Keratinocyte (primary cell): ENCODE results near the gene TSPAN17. TPM values are rescaled to one million over a fixed set of nuclear protein-coding genes. Genes with fewer than 3 reads are reported as not detected.

ENCODE experiments used
- DNase-seq: peaks from one replicate; pipeline ENCODE4 v3.0.0-alpha.2; 2011; ENCODE audit warnings: low read depth, missing footprints, low spot score
- FAIRE-seq: peaks from 2 replicates; lab custom pipeline; 2011; peaks lifted over from hg19 to GRCh38; lab: Jason Lieb, UNC
- H2AFZ ChIP-seq: 2 replicates; pipeline ENCODE4 v1.6.0; 2012; ENCODE audit warnings: low read length, control low read depth, inconsistent platforms; ENCODE audit not compliant: control insufficient read depth
- H3K27ac ChIP-seq: 2 replicates; pipeline ENCODE4 v1.5.1; 2011; ENCODE audit warnings: low read length; ENCODE audit not compliant: control insufficient read depth, insufficient read depth
- H3K27me3 ChIP-seq: 3 replicates; pipeline ENCODE4 v1.6.0; 2011; ENCODE audit warnings: low read length; ENCODE audit not compliant: control insufficient read depth, insufficient read depth; ENCODE audit errors: extremely low read depth
- H3K36me3 ChIP-seq, 2 experiments: 2 replicates in 1 of 2; 3 replicates in 1 of 2; pipeline ENCODE4 v1.5.1; 2011; ENCODE audit warnings: low read length in 2 of 2, mild to moderate bottlenecking in 1 of 2; ENCODE audit not compliant: control insufficient read depth in 2 of 2, insufficient read depth in 2 of 2; ENCODE audit errors: extremely low read depth in 1 of 2
- H3K4me1 ChIP-seq: 3 replicates; pipeline ENCODE4 v1.5.1; 2011; ENCODE audit warnings: low read length; ENCODE audit not compliant: control insufficient read depth, insufficient read depth; ENCODE audit errors: extremely low read depth
- H3K4me2 ChIP-seq: 3 replicates; pipeline ENCODE4 v1.6.0; 2011; ENCODE audit warnings: low read depth, low read length; ENCODE audit not compliant: control insufficient read depth, insufficient read depth; ENCODE audit errors: extremely low read depth
- H3K4me3 ChIP-seq, 3 experiments: fragments of 200-600 bp in 1 of 3; sonication (generic) in 1 of 3; 2 replicates in 2 of 3; 3 replicates in 1 of 3; pipeline ENCODE4 v1.5.1; 2011 to 2016; ENCODE audit warnings: low read length in 3 of 3, mild to moderate bottlenecking in 3 of 3, control low read depth in 2 of 3, inconsistent platforms in 1 of 3, low read depth in 1 of 3, mixed read lengths in 1 of 3, mixed run types in 1 of 3, moderate library complexity in 1 of 3; ENCODE audit not compliant: control insufficient read depth in 2 of 3, insufficient read depth in 2 of 3; ENCODE audit errors: extremely low read depth in 1 of 3
- H3K79me2 ChIP-seq: 2 replicates; pipeline ENCODE4 v1.6.0; 2012; ENCODE audit warnings: low read length; ENCODE audit not compliant: control insufficient read depth, insufficient read depth
- H3K9ac ChIP-seq: 3 replicates; pipeline ENCODE4 v1.6.0; 2011; ENCODE audit warnings: low read length; ENCODE audit not compliant: control insufficient read depth, insufficient read depth; ENCODE audit errors: extremely low read depth
- H3K9me1 ChIP-seq: 3 replicates; pipeline ENCODE4 v1.6.0; 2011; ENCODE audit warnings: low read length; ENCODE audit not compliant: control insufficient read depth, insufficient read depth; ENCODE audit errors: extremely low read depth
- H3K9me3 ChIP-seq: 2 replicates; pipeline ENCODE4 v1.5.1; 2012; ENCODE audit warnings: low read depth, low read length; ENCODE audit not compliant: control insufficient read depth
- H4K20me1 ChIP-seq: 3 replicates; pipeline ENCODE4 v1.6.0; 2011; ENCODE audit warnings: low read length; ENCODE audit not compliant: control insufficient read depth, insufficient read depth; ENCODE audit errors: extremely low read depth
- EZH2 ChIP-seq: IDR thresholded peaks from one replicate; pipeline ENCODE4 v1.6.1; 2012; ENCODE audit warnings: inconsistent platforms, mild to moderate bottlenecking, low read length, moderate library complexity
- dilution Hi-C: fragments of 300-500 bp; cut with MboI; formaldehyde crosslinking; loops from one replicate; pipeline ENCODE4 v1.7.0; 2020; ENCODE audit warnings: low sequenced_read_pairs; ENCODE audit not compliant: extremely low pct_ligation_motif_present
- polyA plus RNA-seq, 5 experiments: library from polyadenylated mRNA; depleted of rRNA in 3 of 5; stranded (reverse) in 3 of 5; stranded (forward) in 1 of 5; unstranded in 1 of 5; fragments of >200 nt; gene quantifications; 1 replicate in 1 of 5; 2 replicates in 3 of 5; 3 replicates in 1 of 5; pipeline versions ENCODE4 v1.2.1 to v1.2.3, GENCODE V29; 2011 to 2012; ENCODE audit warnings: missing spikeins in 2 of 5, low read depth in 1 of 5, low replicate concordance in 1 of 5
- TF ChIP-seq, protein P1 (sequence below), 3 experiments: IDR thresholded peaks in 1 of 3; conservative IDR thresholded peaks in 1 of 3; optimal IDR thresholded peaks in 1 of 3; 2 replicates in 2 of 3; 3 replicates in 1 of 3; pipeline versions ENCODE3 to v1.5.1; 2011; ENCODE audit warnings: low read length in 3 of 3, mild to moderate bottlenecking in 3 of 3, moderate library complexity in 2 of 3, control low read depth in 1 of 3, inconsistent platforms in 1 of 3; ENCODE audit not compliant: insufficient read depth in 2 of 3; ENCODE audit errors: extremely low read depth in 1 of 3

The TSPAN17 gene
- polyA plus RNA-seq, 1 donor (not counting 4 experiments of a cell fraction or from before 2014, with no cell fraction given), result 53.1 TPM

DNA sequence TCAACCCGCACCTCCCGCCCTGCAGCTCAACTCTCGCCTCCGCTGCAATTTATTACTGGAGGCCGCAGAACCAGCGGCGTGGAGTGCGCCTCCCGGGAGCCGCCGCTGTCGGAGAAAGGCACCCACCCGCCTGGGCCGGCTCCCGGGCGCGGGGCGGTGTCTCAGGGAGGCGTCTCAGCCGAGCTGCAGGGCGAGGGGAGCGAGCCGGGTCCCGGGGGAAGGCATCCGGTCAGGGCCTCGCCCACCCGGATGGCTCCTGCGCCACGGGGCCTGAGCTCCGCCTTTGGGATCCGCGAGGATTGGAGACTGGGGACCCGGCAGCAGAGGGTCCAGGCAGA lies 32.9 kb downstream of the TSPAN17 start:
- no peak for FAIRE-seq
- dilution Hi-C loops, result no loop called here
- Histone ChIP-seq H3K9me1 (no peaks in the 10 kb centered on the region), H3K27ac (no peak overlapping the region), H3K9ac (no peak overlapping the region), H3K4me2 (no peak overlapping the region), H3K36me3 (no peaks in the 10 kb centered on the region), H3K4me3 (no peak overlapping the region), H4K20me1 (no peaks in the 10 kb centered on the region), H3K4me1 (no peaks in the 10 kb centered on the region), H3K79me2 (no peaks in the 10 kb centered on the region), H2AFZ (no peak overlapping the region), H3K27me3 (peaks cover 64% of the 10 kb centered on the region), H3K9me3 (no peaks in the 10 kb centered on the region)
- TF ChIP-seq EZH2, result no peak
- TF ChIP-seq, protein P1, sequence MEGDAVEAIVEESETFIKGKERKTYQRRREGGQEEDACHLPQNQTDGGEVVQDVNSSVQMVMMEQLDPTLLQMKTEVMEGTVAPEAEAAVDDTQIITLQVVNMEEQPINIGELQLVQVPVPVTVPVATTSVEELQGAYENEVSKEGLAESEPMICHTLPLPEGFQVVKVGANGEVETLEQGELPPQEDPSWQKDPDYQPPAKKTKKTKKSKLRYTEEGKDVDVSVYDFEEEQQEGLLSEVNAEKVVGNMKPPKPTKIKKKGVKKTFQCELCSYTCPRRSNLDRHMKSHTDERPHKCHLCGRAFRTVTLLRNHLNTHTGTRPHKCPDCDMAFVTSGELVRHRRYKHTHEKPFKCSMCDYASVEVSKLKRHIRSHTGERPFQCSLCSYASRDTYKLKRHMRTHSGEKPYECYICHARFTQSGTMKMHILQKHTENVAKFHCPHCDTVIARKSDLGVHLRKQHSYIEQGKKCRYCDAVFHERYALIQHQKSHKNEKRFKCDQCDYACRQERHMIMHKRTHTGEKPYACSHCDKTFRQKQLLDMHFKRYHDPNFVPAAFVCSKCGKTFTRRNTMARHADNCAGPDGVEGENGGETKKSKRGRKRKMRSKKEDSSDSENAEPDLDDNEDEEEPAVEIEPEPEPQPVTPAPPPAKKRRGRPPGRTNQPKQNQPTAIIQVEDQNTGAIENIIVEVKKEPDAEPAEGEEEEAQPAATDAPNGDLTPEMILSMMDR (optimal IDR thresholded peaks at IDR 0.05 in 1 of 3, IDR thresholded peaks at IDR 0.05 in 1 of 3, conservative IDR thresholded peaks at IDR 0.05 in 1 of 3; ENCODE audit: extremely low read depth in 1 of 3, insufficient read depth in 2 of 3, low read length in 3 of 3), result no peak
- DNase-seq, result no peak

- dilution Hi-C loops, result no loop called here
- DNase-seq, result no peak
- no peak overlapping the region for H3K4me3 ChIP-seq
- no peak for FAIRE-seq
- H4K20me1 ChIP-seq, result no peaks in the 10 kb centered on the region
- H3K9me3 ChIP-seq, result no peaks in the 10 kb centered on the region
- no peaks in the 10 kb centered on the region for H3K4me1 ChIP-seq
- H3K4me2 ChIP-seq, result no peak overlapping the region
- H3K27ac ChIP-seq, result no peak overlapping the region
- TF ChIP-seq, protein P1 (optimal IDR thresholded peaks at IDR 0.05 in 1 of 3, IDR thresholded peaks at IDR 0.05 in 1 of 3, conservative IDR thresholded peaks at IDR 0.05 in 1 of 3; ENCODE audit: extremely low read depth in 1 of 3, insufficient read depth in 2 of 3, low read length in 3 of 3), result no peak
- no peak for TF ChIP-seq EZH2
- no peaks in the 10 kb centered on the region for H3K79me2 ChIP-seq
- peaks cover 61% of the 10 kb centered on the region for H3K27me3 ChIP-seq
- no peaks in the 10 kb centered on the region for H3K36me3 ChIP-seq
- no peaks in the 10 kb centered on the region for H3K9me1 ChIP-seq
- no peak overlapping the region for H2AFZ ChIP-seq
- H3K9ac ChIP-seq, result no peak overlapping the region
These were observed 34.8 kb downstream of the TSPAN17 start for GRCh38 chr5:176682016-176682531.
